Measurements from ENCODE around the gene INTS2.

DNA sequence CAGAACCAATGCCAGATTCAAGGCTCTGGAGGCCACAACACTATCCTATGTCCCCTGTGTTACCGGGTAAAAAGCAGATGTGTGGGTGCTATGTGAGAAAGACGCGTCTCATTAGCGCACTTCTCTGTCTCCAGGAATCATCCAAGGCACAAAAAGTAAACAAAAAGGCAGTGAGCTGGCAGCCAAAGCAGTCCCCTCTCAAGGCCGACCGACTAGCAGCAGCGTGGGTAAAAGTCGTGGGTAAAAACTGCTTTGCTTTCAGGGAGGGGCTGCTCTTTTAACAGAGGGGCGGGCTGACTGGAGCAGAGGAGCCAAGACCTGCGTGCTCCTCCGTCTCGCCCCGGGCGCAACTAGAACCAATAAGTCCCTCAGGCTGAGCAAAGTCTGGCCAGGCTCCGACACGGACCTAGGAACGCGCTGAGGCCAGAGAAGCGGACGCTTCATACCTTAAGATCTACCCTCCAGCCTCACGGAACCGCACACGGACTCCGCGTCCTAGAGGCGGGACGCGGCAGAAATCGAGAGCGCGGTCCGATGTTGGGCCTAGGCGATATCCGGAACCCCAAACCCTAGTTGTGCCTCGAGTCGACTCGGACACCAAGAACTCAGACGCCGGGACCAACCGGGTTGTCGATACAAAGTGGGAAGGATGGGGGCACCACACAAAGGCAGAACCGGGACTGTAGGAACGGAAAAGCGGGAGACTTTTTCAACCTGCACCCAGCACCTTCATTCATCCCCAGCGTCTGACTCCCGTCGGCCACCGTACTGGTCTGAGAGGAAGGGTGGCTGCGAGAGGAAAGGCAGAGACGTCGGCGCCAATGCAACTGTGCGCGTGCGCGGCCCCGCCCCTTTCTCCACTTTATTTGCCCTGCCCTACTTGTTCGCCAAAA, at the start of gene INTS2:
- TF ChIP-seq, protein P1, sequence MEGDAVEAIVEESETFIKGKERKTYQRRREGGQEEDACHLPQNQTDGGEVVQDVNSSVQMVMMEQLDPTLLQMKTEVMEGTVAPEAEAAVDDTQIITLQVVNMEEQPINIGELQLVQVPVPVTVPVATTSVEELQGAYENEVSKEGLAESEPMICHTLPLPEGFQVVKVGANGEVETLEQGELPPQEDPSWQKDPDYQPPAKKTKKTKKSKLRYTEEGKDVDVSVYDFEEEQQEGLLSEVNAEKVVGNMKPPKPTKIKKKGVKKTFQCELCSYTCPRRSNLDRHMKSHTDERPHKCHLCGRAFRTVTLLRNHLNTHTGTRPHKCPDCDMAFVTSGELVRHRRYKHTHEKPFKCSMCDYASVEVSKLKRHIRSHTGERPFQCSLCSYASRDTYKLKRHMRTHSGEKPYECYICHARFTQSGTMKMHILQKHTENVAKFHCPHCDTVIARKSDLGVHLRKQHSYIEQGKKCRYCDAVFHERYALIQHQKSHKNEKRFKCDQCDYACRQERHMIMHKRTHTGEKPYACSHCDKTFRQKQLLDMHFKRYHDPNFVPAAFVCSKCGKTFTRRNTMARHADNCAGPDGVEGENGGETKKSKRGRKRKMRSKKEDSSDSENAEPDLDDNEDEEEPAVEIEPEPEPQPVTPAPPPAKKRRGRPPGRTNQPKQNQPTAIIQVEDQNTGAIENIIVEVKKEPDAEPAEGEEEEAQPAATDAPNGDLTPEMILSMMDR (IDR thresholded peaks at IDR 0.05 in 4 of 5, conservative IDR thresholded peaks at IDR 0.05 in 1 of 5) = no peak
- peak; percentile 72 to 81 for TF ChIP-seq POLR2A (IDR thresholded peaks at IDR 0.05)

Measured in gastrocnemius medialis (tissue), 4 donors.